Hepatic stellate cell (primary cell): ENCODE data around the gene HNRNPK.
A peak's percentile ranks its signal among the peaks of the same experiment; 100 is the strongest.
"Not testable (repeated sequence)": the region's sequence is repeated elsewhere in the genome, so short reads cannot be mapped to it uniquely, and the experiment has no call there.

Experiments used
- DNase-seq: peaks from one replicate; pipeline ENCODE4 v3.0.0; 2011; ENCODE audit warnings: low spot score

The HNRNPK gene

GRCh38 chr9:83976372-83976771 lies 3.6 kb downstream of the HNRNPK start:
- DNase-seq: no peak

GRCh38 chr9:83975300-83975699 lies 4.7 kb downstream of the HNRNPK start:
- DNase-seq: no peak

- DNase-seq: no peak
Measured at GRCh38 chr9:83972286-83972685, 7.7 kb downstream of the HNRNPK start.

DNA sequence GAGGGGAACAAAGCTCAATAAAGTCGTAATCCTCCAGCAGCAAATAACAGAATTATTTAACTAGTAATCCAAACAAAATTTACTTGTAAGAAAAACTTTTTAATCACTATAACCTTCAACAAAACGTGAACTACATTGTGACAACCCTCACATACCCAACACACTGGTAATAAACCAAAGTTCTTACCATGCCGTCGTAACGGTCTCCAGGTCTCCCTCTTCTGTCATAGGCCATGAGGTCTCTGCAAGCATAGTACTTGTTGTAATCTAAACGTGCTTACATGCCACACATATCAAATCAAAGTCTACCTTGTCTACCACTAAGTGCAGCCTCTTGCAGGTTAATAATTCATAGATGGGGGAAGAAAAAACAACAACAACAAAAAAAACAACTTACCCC lies 8.5 kb downstream of the HNRNPK start:
- DNase-seq: no peak

DNA sequence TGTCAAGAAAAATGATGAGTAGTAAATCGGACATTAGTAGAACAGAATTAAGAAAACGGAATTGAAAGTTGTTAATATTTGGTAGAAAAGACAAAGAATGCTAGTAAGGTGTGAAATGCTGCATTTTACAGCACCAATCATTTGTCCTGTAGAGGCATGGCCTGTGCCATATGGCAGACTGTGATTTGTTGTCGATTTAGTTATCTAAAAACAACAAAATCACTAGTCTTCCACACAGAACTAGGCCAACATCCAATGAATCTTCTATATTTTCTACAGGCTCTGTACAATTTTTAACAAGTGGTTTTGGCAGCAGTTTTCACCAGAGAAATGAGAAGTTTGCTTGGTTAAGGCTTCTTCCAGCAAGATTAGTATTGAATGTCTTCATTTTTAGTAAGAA lies 10.4 kb downstream of the HNRNPK start:
- no peak for DNase-seq

- DNase-seq: no peak
Measured at GRCh38 chr9:83967073-83967472, 12.9 kb downstream of the HNRNPK start.

DNA sequence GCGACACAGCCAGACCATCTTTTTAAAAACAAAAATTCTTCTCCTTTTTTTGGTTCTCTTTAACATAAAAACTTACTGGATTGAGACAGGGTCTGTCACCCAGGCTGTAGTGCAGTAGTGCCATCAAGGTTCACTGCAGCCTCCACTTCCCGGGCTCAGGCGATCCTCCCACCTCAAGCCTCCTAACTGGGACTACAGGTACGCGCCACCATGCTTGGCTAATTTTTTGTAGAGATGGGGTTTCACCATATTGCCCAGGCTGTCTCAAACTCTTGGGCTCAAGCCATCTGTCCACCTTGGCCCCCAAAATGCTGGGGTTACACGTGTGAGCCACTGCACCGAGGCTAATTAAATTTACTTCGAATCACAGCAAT lies 13.8 kb downstream of the HNRNPK start:
- no peak for DNase-seq

GRCh38 chr9:83965350-83966208 lies 14.4 kb downstream of the HNRNPK start:
- DNase-seq: no peak

DNA sequence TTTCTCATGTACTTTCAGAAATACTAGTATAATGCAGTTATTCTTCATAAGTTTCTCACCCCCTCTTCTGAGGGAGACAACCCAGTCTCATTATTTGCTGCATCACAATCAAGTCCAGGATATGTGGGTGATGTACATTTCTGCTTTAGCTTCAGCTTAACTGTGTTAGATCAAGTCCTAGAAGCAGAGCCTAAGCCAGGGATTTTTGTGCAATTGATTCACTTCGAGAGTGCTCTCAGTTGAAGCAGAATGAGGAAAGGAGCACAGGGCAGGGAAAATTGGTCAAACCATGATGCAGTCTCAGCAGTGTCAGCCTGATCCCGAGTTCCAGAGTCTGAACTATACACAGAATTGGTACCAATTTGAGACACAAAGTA lies 15.1 kb downstream of the HNRNPK start:
- DNase-seq: no peak

DNA sequence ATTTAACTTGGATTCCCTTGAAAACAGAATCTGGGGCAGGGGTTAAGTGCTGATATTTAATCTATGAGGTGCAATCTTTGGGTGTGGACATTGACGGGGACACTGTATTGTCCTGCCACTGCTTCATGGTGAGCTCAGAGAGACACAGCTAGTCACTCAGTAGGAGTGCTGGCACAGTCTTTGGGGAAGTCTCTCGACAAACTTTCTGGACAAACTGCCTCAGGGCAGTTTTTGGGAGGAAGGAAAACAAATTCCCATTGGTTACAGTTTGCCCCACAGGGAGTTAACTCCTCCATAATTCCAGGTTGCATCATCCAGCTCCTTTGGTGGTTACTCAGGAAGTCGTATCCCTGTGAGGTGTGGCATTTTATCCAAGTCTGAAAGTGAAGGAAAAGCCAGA lies 17.9 kb downstream of the HNRNPK start:
- no peak for DNase-seq

DNA sequence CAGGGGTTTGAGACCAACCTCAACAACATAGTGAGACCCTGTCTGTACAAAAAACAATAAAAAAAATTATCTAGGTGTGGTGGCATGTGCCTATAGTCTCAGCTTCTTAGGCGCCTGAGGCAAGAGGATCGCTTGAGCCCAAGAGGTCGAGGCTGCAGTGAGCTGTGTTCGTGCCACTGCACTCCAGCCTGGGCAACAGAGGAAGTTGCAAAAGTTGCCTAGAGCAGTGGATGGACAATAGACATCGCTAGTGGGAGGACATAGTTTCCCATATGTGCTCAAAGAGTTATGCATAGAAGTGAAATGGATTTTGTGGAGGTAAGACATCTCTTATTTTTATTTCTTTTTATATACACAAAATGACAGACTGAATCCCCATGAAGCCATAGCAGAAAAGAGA lies 19.0 kb downstream of the HNRNPK start:
- DNase-seq: no peak

- peak; percentile 37 for DNase-seq
Measured at GRCh38 chr9:83959061-83959460, 21.0 kb downstream of the HNRNPK start.

DNA sequence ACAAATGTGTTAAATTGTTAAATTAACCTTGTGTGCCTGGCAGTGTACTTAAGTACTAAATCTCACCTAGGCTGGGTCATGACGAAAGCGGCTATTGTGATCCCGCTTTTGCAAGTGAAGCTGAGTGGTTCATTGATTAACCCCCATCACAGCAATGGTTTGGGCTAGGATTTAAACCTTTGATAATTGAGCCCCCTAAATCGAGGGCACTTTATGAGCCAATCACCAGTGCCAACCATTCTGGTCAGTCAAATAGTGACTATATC lies 22.8 kb downstream of the HNRNPK start:
- no peak for DNase-seq

GRCh38 chr9:83956436-83957247 lies 23.4 kb downstream of the HNRNPK start:
- peak; percentile 66 for DNase-seq

DNA sequence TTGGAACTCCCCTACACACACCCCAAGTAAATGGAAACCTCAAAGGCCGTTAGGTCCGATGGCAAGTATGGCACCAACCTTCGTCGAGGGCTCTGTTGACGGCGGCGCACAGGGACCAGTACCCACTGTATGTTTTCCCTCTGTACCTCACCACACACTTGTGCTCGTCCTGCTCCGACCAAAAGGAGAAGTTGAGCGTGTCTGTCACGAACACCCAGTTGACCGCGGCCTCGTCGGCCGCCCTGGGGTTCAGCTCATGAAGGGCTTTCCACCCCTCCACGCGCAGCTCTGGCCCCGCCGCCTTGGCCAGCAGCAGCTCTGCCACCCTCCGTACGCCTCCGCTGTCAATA lies 24.0 kb downstream of the HNRNPK start:
- no peak for DNase-seq

- not testable (repeated sequence) for DNase-seq
Measured at GRCh38 chr9:83948096-83948495, 31.9 kb downstream of the HNRNPK start.

- DNase-seq: no peak
Measured at GRCh38 chr9:83940590-83941303, 39.3 kb downstream of the HNRNPK start.

GRCh38 chr9:83937861-83938455 lies 42.1 kb downstream of the HNRNPK start:
- no peak for DNase-seq

GRCh38 chr9:83936523-83936922 lies 43.5 kb downstream of the HNRNPK start:
- DNase-seq: no peak

GRCh38 chr9:83935276-83935935 lies 44.6 kb downstream of the HNRNPK start:
- DNase-seq: no peak

- DNase-seq: no peak
Measured at GRCh38 chr9:83934569-83935275, 45.3 kb downstream of the HNRNPK start.

- no peak for DNase-seq
Measured at GRCh38 chr9:83933790-83934189, 46.2 kb downstream of the HNRNPK start.
